ENCODE results near the gene FAM241B. TPM values are rescaled to one million over a fixed set of nuclear protein-coding genes. Genes with fewer than 3 reads are reported as not detected.

The FAM241B gene
- total RNA-seq, 1 donor from 2014 or later, result 3.4 TPM

GRCh38 chr10:69653561-69653960, 23.5 kb downstream of the FAM241B start:
- Mint-ChIP-seq H3K4me1 (ENCODE audit: unreplicated experiment) (peaks cover 26% of the 10 kb centered on the region), H3K36me3 (ENCODE audit: unreplicated experiment) (no peaks in the 10 kb centered on the region), H3K9me3 (ENCODE audit: unreplicated experiment) (no peaks in the 10 kb centered on the region), H3K27ac (ENCODE audit: unreplicated experiment) (no peak overlapping the region), H3K4me3 (ENCODE audit: unreplicated experiment) (no peak overlapping the region), H3K27me3 (ENCODE audit: unreplicated experiment) (peaks cover 5% of the 10 kb centered on the region)
- no peak for TF ChIP-seq CTCF (IDR thresholded peaks at IDR 0.05)
- no peak for DNase-seq (ENCODE audit: extremely low spot score, unreplicated experiment)

GRCh38 chr10:69655124-69655867, 25.2 kb downstream of the FAM241B start:
- H3K27me3 Mint-ChIP-seq (ENCODE audit: unreplicated experiment), result peaks cover 5% of the 10 kb centered on the region
- no peak overlapping the region for H3K27ac Mint-ChIP-seq (ENCODE audit: unreplicated experiment)
- H3K36me3 Mint-ChIP-seq (ENCODE audit: unreplicated experiment), result no peaks in the 10 kb centered on the region
- H3K4me3 Mint-ChIP-seq (ENCODE audit: unreplicated experiment), result no peak overlapping the region
- H3K9me3 Mint-ChIP-seq (ENCODE audit: unreplicated experiment), result no peaks in the 10 kb centered on the region
- peaks cover 22% of the 10 kb centered on the region for H3K4me1 Mint-ChIP-seq (ENCODE audit: unreplicated experiment)
- no peak for DNase-seq (ENCODE audit: extremely low spot score, unreplicated experiment)
- TF ChIP-seq CTCF (IDR thresholded peaks at IDR 0.05), result no peak

- no peak for DNase-seq (ENCODE audit: extremely low spot score, unreplicated experiment)
- H3K27ac Mint-ChIP-seq (ENCODE audit: unreplicated experiment), result no peak overlapping the region
- H3K9me3 Mint-ChIP-seq (ENCODE audit: unreplicated experiment), result no peaks in the 10 kb centered on the region
- H3K27me3 Mint-ChIP-seq (ENCODE audit: unreplicated experiment), result peaks cover 5% of the 10 kb centered on the region
- TF ChIP-seq CTCF (IDR thresholded peaks at IDR 0.05), result no peak
- H3K4me1 Mint-ChIP-seq (ENCODE audit: unreplicated experiment), result peaks cover 19% of the 10 kb centered on the region
- no peaks in the 10 kb centered on the region for H3K36me3 Mint-ChIP-seq (ENCODE audit: unreplicated experiment)
- H3K4me3 Mint-ChIP-seq (ENCODE audit: unreplicated experiment), result no peak overlapping the region
Observed at GRCh38 chr10:69655868-69656555, 26.0 kb downstream of the FAM241B start.

- Mint-ChIP-seq H3K9me3 (ENCODE audit: unreplicated experiment) (no peaks in the 10 kb centered on the region), H3K4me1 (ENCODE audit: unreplicated experiment) (peaks cover 15% of the 10 kb centered on the region), H3K27me3 (ENCODE audit: unreplicated experiment) (peaks cover 5% of the 10 kb centered on the region), H3K36me3 (ENCODE audit: unreplicated experiment) (no peaks in the 10 kb centered on the region), H3K27ac (ENCODE audit: unreplicated experiment) (no peak overlapping the region), H3K4me3 (ENCODE audit: unreplicated experiment) (no peak overlapping the region)
- no peak for TF ChIP-seq CTCF (IDR thresholded peaks at IDR 0.05)
- no peak for DNase-seq (ENCODE audit: extremely low spot score, unreplicated experiment)
Observed at GRCh38 chr10:69656742-69657269, 26.8 kb downstream of the FAM241B start.

- Mint-ChIP-seq H3K36me3 (ENCODE audit: unreplicated experiment) (no peaks in the 10 kb centered on the region), H3K27me3 (ENCODE audit: unreplicated experiment) (peaks cover 5% of the 10 kb centered on the region), H3K9me3 (ENCODE audit: unreplicated experiment) (no peaks in the 10 kb centered on the region), H3K27ac (ENCODE audit: unreplicated experiment) (no peak overlapping the region), H3K4me3 (ENCODE audit: unreplicated experiment) (no peak overlapping the region), H3K4me1 (ENCODE audit: unreplicated experiment) (peaks cover 17% of the 10 kb centered on the region)
- no peak for DNase-seq (ENCODE audit: extremely low spot score, unreplicated experiment)
- no peak for TF ChIP-seq CTCF (IDR thresholded peaks at IDR 0.05)
Observed at GRCh38 chr10:69657430-69657829, 27.4 kb downstream of the FAM241B start.
